SIG-M5 (cell line): ENCODE measurements around the gene ZBTB43.
A peak's percentile ranks its signal among the peaks of the same experiment; 100 is the strongest.
"Not testable (repeated sequence)": the region's sequence is repeated elsewhere in the genome, so short reads cannot be mapped to it uniquely, and the experiment has no call there.

Experiments
- DNase-seq: peaks from one replicate; lab custom pipeline; 2025; lab: John Stamatoyannopoulos, UW

The ZBTB43 gene

GRCh38 chr9:126804696-126805553 is at the start of gene ZBTB43:
Gene ZBTB43 (plus strand): TSS chr9:126805040. CDS start chr9:126832510, 27,470 bp downstream.
- DNase-seq, result peak; percentile 62

- DNase-seq, result no peak
Observed at GRCh38 chr9:126755317-126755875, 49.4 kb upstream of the ZBTB43 start.

- no peak for DNase-seq
Observed at GRCh38 chr9:126756238-126756637, 48.6 kb upstream of the ZBTB43 start.

- no peak for DNase-seq
Observed at GRCh38 chr9:126756876-126757415, 47.9 kb upstream of the ZBTB43 start.

GRCh38 chr9:126758916-126759585 is 45.8 kb upstream of the ZBTB43 start:
- no peak for DNase-seq

- DNase-seq, result no peak
Observed at GRCh38 chr9:126761274-126761673, 43.6 kb upstream of the ZBTB43 start.

- DNase-seq, result no peak
Observed at GRCh38 chr9:126763130-126763764, 41.6 kb upstream of the ZBTB43 start.

GRCh38 chr9:126773004-126773607 is 31.7 kb upstream of the ZBTB43 start:
- DNase-seq, result no peak

- DNase-seq, result no peak
Observed at GRCh38 chr9:126775926-126776325, 28.9 kb upstream of the ZBTB43 start.

GRCh38 chr9:126777733-126778132 is 27.1 kb upstream of the ZBTB43 start:
- DNase-seq, result no peak

GRCh38 chr9:126778141-126778540 is 26.7 kb upstream of the ZBTB43 start:
- no peak for DNase-seq

GRCh38 chr9:126778696-126779095 is 26.1 kb upstream of the ZBTB43 start:
- DNase-seq, result not testable (repeated sequence)

- DNase-seq, result no peak
Observed at GRCh38 chr9:126781186-126782052, 23.4 kb upstream of the ZBTB43 start.

- no peak for DNase-seq
Observed at GRCh38 chr9:126782053-126782388, 22.8 kb upstream of the ZBTB43 start.

GRCh38 chr9:126783949-126784348 is 20.9 kb upstream of the ZBTB43 start:
- no peak for DNase-seq

- no peak for DNase-seq
Observed at GRCh38 chr9:126784401-126784800, 20.4 kb upstream of the ZBTB43 start.

- DNase-seq, result not testable (repeated sequence)
Observed at GRCh38 chr9:126784841-126785240, 20.0 kb upstream of the ZBTB43 start.

- DNase-seq, result no peak
Observed at GRCh38 chr9:126788046-126788445, 16.8 kb upstream of the ZBTB43 start.

- no peak for DNase-seq
Observed at GRCh38 chr9:126788634-126789349, 16.0 kb upstream of the ZBTB43 start.

GRCh38 chr9:126790561-126790960 is 14.3 kb upstream of the ZBTB43 start:
- no peak for DNase-seq
